ENCODE measurements around the gene TANC1.

GRCh38 chr2:159089543-159089942, 121.1 kb downstream of the TANC1 start:
- TF ChIP-seq POLR2A (IDR thresholded peaks at IDR 0.05) = no peak
- no peak for TF ChIP-seq CTCF (IDR thresholded peaks at IDR 0.05)
- TF ChIP-seq EP300 (IDR thresholded peaks at IDR 0.05; ENCODE audit: low read depth) = no peak
- TF ChIP-seq POLR2AphosphoS5 (IDR thresholded peaks at IDR 0.05) = no peak

All from transverse colon (tissue), 4 donors.